Panc1 (cell line): Measurements from ENCODE around the gene EXOC7.

Experiments used
- CTCF ChIP-seq: fragments of 450-650 bp; IDR thresholded peaks from 2 replicates; pipeline ENCODE4 v1.5.1; 2017; ENCODE audit warnings: mild to moderate bottlenecking
- POLR2AphosphoS5 ChIP-seq: IDR thresholded peaks from 2 replicates; pipeline ENCODE4 v1.6.1; 2012; ENCODE audit warnings: mild to moderate bottlenecking, low read depth, low read length, moderate library complexity
- REST ChIP-seq, 2 experiments: IDR thresholded peaks; 2 replicates each; pipeline ENCODE4 v1.6.1; 2011 to 2012; ENCODE audit warnings: low read depth in 2 of 2, control low read depth in 1 of 2, low read length in 1 of 2, mild to moderate bottlenecking in 1 of 2, moderate library complexity in 1 of 2; ENCODE audit not compliant: insufficient read depth in 1 of 2
- SIN3A ChIP-seq: IDR thresholded peaks from 2 replicates; pipeline ENCODE4 v1.6.1; 2012; ENCODE audit warnings: low read depth, mild to moderate bottlenecking, low read length, moderate library complexity, borderline replicate concordance; ENCODE audit not compliant: insufficient read depth

GRCh38 chr17:76136276-76137000 lies 32.9 kb upstream of the EXOC7 start:
- TF ChIP-seq REST (IDR thresholded peaks at IDR 0.05; ENCODE audit: insufficient read depth in 1 of 2, low read depth in 2 of 2, low read length in 1 of 2) (no peak), CTCF (no peak), POLR2AphosphoS5 (no peak), SIN3A (no peak)
